ENCODE results near the gene PDXDC1. TPM values are rescaled to one million over a fixed set of nuclear protein-coding genes. Genes with fewer than 3 reads are reported as not detected.
"Not testable (repeated sequence)": the region's sequence is repeated elsewhere in the genome, so short reads cannot be mapped to it uniquely, and the experiment has no call there.

Gene PDXDC1
- total RNA-seq, 1 donor, result 61.0 TPM

- H3K4me3 ChIP-seq (ENCODE audit: low read depth, low read length), result not testable (repeated sequence)
- DNase-seq (ENCODE audit: low read depth), result peak; percentile 37
Observed at GRCh38 chr16:15145418-15146263, 170.8 kb downstream of the PDXDC1 start.

DNA sequence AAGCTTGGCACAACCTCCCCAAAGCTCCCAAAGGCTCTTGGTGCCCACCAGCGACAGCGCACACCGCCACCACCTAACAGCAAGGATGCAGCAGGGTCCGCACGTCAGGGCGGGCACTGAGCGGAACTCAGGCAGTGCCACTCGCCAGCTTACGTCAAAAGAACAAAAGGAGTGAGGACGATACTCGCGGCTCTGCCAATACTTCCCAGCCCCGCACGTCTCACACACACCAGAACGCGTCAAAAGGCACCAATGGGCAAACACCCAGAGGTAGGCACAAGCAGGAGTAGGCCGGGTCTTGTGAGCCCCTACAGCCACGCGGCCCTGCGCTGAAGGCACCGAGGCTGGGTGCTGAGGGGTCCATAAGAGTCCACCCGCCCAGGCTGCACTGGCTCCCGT, 171.4 kb downstream of the PDXDC1 start:
- not testable (repeated sequence) for H3K4me3 ChIP-seq (ENCODE audit: low read depth, low read length); DNase-seq (ENCODE audit: low read depth)

- not testable (repeated sequence) for DNase-seq (ENCODE audit: low read depth); H3K4me3 ChIP-seq (ENCODE audit: low read depth, low read length)
Observed at GRCh38 chr16:15148831-15149230, 174.0 kb downstream of the PDXDC1 start.

GRCh38 chr16:15149260-15149659, 174.4 kb downstream of the PDXDC1 start:
- H3K4me3 ChIP-seq (ENCODE audit: low read depth, low read length); DNase-seq (ENCODE audit: low read depth): not testable (repeated sequence)

GRCh38 chr16:15154005-15154404, 179.2 kb downstream of the PDXDC1 start:
- H3K4me3 ChIP-seq (ENCODE audit: low read depth, low read length), result peak overlapping the region; percentile 60
- not testable (repeated sequence) for DNase-seq (ENCODE audit: low read depth)

DNA sequence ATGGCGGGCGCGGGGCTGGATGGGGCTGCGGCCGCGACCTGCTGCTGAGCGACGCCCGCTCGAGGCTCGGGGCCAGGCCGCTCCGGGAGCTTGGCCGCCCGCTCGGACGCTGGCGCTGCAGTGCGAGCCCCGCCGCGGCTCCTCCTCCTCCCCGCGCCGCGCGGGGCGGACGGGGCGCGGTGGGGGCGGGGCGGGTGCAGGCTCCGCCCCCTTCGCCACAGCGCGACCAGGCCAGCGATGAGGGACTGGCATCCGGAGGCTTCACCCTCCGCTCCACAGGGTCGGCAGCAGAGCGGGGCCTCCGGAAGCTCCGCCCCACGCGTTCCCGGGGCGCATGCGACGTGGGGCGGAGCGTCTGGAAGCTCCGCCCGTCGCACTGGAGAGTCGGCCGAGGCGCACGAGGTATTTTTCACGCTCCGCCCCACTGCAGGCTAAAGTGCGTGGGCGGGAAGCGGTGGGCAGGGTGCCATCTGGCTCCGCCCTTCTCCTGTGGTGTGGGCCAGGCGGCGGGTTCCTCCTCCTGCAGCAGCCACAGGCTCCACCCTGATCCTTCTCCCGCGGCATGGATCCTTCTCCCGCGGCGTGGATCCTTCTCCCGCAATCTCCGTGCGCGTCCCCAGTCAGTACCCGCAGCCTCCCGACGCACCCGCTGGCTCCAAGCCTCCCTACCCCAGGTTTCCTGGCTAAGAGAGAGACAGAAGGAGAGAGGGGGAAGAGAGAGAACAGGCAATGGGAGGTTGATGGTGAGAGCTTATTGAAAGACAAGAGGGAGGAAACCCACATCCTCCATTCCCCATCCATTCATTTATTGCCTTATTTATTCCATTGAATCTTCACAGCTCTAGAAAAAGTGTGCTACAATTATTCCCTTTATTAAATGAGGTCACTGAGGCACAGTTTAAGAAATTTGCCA, 180.1 kb downstream of the PDXDC1 start:
- peak; percentile 94 for DNase-seq (ENCODE audit: low read depth)
- peak overlapping the region; percentile 53 for H3K4me3 ChIP-seq (ENCODE audit: low read depth, low read length)

GRCh38 chr16:15157644-15158043, 182.8 kb downstream of the PDXDC1 start:
- DNase-seq (ENCODE audit: low read depth), result not testable (repeated sequence)

DNA sequence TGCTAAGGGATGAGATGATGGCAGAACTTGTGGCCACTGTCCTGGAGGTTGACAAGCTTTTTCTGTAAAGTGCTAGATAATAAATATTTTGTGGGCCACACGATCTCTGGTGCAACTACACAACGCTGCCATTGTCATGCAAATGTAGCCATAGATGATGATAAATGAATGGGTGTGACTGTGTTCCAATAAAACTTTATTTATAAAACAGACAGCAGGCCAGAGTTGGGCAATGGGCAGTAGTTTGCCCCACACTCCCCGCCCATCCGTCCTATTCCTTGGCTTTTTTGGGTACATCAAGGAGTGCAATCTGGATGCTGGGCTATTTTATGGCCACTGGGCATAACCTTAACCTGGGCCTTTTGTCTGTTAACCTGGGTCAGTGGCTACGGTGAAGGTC, 184.8 kb downstream of the PDXDC1 start:
- H3K4me3 ChIP-seq (ENCODE audit: low read depth, low read length); DNase-seq (ENCODE audit: low read depth): not testable (repeated sequence)

More at GRCh38 chr16:15157644-15158043, 182.8 kb downstream of the PDXDC1 start:
- not testable (repeated sequence) for H3K4me3 ChIP-seq (ENCODE audit: low read depth, low read length)

- DNase-seq (ENCODE audit: low read depth); H3K4me3 ChIP-seq (ENCODE audit: low read depth, low read length): not testable (repeated sequence)
Observed at GRCh38 chr16:15160571-15160970, 185.7 kb downstream of the PDXDC1 start.

- DNase-seq (ENCODE audit: low read depth), result not testable (repeated sequence)
Observed at GRCh38 chr16:15163055-15163454, 188.2 kb downstream of the PDXDC1 start.

GRCh38 chr16:15166177-15166576, 191.4 kb downstream of the PDXDC1 start:
- not testable (repeated sequence) for DNase-seq (ENCODE audit: low read depth); H3K4me3 ChIP-seq (ENCODE audit: low read depth, low read length)

More at GRCh38 chr16:15163055-15163454, 188.2 kb downstream of the PDXDC1 start:
- not testable (repeated sequence) for H3K4me3 ChIP-seq (ENCODE audit: low read depth, low read length)

GRCh38 chr16:15168303-15168702, 193.5 kb downstream of the PDXDC1 start:
- H3K4me3 ChIP-seq (ENCODE audit: low read depth, low read length); DNase-seq (ENCODE audit: low read depth): not testable (repeated sequence)

GRCh38 chr16:15168953-15169652, 194.3 kb downstream of the PDXDC1 start:
- H3K4me3 ChIP-seq (ENCODE audit: low read depth, low read length); DNase-seq (ENCODE audit: low read depth): not testable (repeated sequence)

DNA sequence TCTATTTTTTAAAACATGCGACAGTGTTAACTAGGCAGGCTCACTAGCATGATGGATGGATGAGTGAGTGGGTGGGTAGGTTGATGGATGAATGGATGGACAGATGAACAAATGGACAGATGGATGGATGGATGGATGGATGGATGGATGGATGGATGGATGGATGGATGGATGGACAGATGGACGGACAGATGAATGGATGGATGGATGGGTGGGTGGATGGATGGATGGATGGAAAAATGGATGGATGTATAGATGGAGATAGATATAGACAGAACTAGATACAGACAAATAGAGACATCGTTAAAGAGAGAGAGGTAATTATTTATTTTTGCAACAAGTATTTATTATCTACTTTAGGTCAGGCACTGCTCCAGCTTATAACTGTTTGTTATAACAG, 205.1 kb downstream of the PDXDC1 start:
- H3K4me3 ChIP-seq (ENCODE audit: low read depth, low read length); DNase-seq (ENCODE audit: low read depth): not testable (repeated sequence)

GRCh38 chr16:15180946-15181345, 206.1 kb downstream of the PDXDC1 start:
- not testable (repeated sequence) for H3K4me3 ChIP-seq (ENCODE audit: low read depth, low read length); DNase-seq (ENCODE audit: low read depth)

DNA sequence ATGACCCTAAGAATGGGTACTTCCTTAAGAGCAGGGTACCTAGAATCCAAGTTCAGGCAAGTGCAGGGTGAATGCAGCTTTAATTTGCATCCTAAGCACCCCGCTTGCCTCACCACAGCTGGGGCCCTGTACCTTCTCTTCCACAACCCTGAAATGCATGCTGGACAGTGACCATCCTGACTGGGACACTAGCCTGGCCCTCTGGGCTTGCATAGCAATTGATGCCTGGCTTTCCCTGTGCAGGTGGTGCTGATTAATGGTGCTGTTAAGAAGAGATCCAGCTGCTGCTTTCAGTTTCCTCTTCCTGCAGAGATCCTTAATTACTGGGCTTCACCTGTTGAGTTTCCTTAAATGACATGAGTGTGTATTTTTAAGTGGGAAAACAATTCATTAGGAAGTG, 209.2 kb downstream of the PDXDC1 start:
- H3K4me3 ChIP-seq (ENCODE audit: low read depth, low read length); DNase-seq (ENCODE audit: low read depth): not testable (repeated sequence)

All from fibroblast of the aortic adventitia (primary cell).